Smooth muscle cell (in vitro differentiated cells): ENCODE results near the gene DHX58. TPM values are rescaled to one million over a fixed set of nuclear protein-coding genes. Genes with fewer than 3 reads are reported as not detected.
A peak's percentile ranks its signal among the peaks of the same experiment; 100 is the strongest.
"Not testable (repeated sequence)": the region's sequence is repeated elsewhere in the genome, so short reads cannot be mapped to it uniquely, and the experiment has no call there.

Source experiments
- DNase-seq: peaks from one replicate; lab custom pipeline; 2025; ENCODE audit not compliant: unreplicated experiment; lab: John Stamatoyannopoulos, UW
- H2AFZ ChIP-seq: fragments of 200-600 bp; sonication (generic); 2 replicates; pipeline ENCODE4 v1.6.0; 2016; ENCODE audit warnings: antibody characterized with exemption, low read depth, mild to moderate bottlenecking
- H3F3A ChIP-seq: fragments of 200-600 bp; sonication (generic); 2 replicates; pipeline ENCODE4 v1.6.0; 2017; ENCODE audit warnings: antibody characterized with exemption, low read depth
- H3K27ac ChIP-seq: fragments of 200-600 bp; sonication (generic); 2 replicates; pipeline ENCODE4 v1.5.1; 2016; ENCODE audit warnings: low read depth, mild to moderate bottlenecking
- H3K27me3 ChIP-seq: fragments of 200-600 bp; sonication (generic); 2 replicates; pipeline ENCODE4 v1.6.1; 2016; ENCODE audit warnings: low read depth, mild to moderate bottlenecking
- H3K36me3 ChIP-seq: fragments of 200-600 bp; sonication (generic); 2 replicates; pipeline ENCODE4 v1.5.1; 2016; ENCODE audit warnings: low read depth
- H3K4me1 ChIP-seq: fragments of 200-600 bp; sonication (generic); 2 replicates; pipeline ENCODE4 v1.5.1; 2016; ENCODE audit warnings: low read depth
- H3K4me2 ChIP-seq: fragments of 200-600 bp; sonication (generic); 2 replicates; pipeline ENCODE4 v1.6.0; 2016; ENCODE audit warnings: mild to moderate bottlenecking
- H3K4me3 ChIP-seq: fragments of 200-600 bp; sonication (generic); 2 replicates; pipeline ENCODE4 v1.5.1; 2016; ENCODE audit warnings: mild to moderate bottlenecking
- H3K79me2 ChIP-seq: fragments of 200-600 bp; sonication (generic); 2 replicates; pipeline ENCODE4 v1.6.0; 2016; ENCODE audit warnings: low read depth, mild to moderate bottlenecking
- H3K9ac ChIP-seq: fragments of 200-600 bp; sonication (generic); 2 replicates; pipeline ENCODE4 v1.6.0; 2016; ENCODE audit warnings: low read depth
- H3K9me3 ChIP-seq: fragments of 200-600 bp; sonication (generic); replicated peaks from 2 replicates; pipeline ENCODE4 v1.5.1; 2016; ENCODE audit warnings: low read depth
- H4K20me1 ChIP-seq: fragments of 200-600 bp; sonication (generic); 2 replicates; pipeline ENCODE4 v1.6.0; 2016; ENCODE audit warnings: low read depth
- WGBS: methylation state at CpG from one replicate; pipeline ENCODE4 v1.1.7; 2016; ENCODE audit warnings: low lambda C conversion rate; 5-methylcytosine and 5-hydroxymethylcytosine counted together
- polyA plus RNA-seq: library from polyadenylated mRNA; unstranded; fragments of >200 nt; fragmentation: Nextera tagmentation; extraction: Ambion mirVana; gene quantifications from 2 replicates; pipeline ENCODE4 v1.2.1, GENCODE V29; 2016
- total RNA-seq: library from RNA; depleted of rRNA; stranded (reverse); fragments of >200 nt; gene quantifications from 2 replicates; pipeline ENCODE4 v1.2.3, GENCODE V29; 2014
- TF ChIP-seq, protein P1 (sequence below): fragments of 200-600 bp; sonication (generic); IDR thresholded peaks from 2 replicates; pipeline ENCODE4 v1.5.1; 2017; ENCODE audit warnings: borderline replicate concordance, mild to moderate bottlenecking, antibody characterized with exemption; ENCODE audit not compliant: insufficient read depth, poor library complexity, severe bottlenecking

The DHX58 gene
- total and polyA plus RNA-seq, 2 experiments from 2014 or later, result 1.0 TPM; not detected in 1

DNA sequence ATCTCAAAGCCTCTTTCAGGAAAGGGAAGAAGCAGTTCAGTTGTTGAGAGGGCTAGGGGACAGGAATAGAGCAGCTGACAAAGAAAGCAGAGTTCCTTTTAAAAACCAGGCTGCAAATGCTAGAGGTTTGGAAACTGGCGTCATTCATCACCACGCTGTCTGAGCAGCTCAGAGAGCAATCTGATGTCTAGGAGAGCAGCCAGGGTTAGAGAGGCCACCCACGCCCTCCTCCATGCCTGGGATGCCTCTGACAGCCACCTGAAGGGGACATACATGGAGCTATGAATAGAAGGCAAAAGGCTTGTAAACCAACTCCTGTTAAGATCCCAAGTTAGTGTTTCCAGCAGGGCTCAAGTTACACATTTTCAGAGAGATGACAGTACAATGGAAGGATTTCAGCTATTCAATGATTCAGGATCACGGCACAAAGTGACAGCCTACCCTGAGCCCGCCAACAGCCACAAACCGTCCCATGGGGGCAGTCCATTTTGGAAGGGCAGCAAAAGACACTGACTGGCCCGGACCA, 29.9 kb upstream of the DHX58 start:
- 57% methylated on average over 7 of the region's 7 CpGs for WGBS
- TF ChIP-seq, protein P1, sequence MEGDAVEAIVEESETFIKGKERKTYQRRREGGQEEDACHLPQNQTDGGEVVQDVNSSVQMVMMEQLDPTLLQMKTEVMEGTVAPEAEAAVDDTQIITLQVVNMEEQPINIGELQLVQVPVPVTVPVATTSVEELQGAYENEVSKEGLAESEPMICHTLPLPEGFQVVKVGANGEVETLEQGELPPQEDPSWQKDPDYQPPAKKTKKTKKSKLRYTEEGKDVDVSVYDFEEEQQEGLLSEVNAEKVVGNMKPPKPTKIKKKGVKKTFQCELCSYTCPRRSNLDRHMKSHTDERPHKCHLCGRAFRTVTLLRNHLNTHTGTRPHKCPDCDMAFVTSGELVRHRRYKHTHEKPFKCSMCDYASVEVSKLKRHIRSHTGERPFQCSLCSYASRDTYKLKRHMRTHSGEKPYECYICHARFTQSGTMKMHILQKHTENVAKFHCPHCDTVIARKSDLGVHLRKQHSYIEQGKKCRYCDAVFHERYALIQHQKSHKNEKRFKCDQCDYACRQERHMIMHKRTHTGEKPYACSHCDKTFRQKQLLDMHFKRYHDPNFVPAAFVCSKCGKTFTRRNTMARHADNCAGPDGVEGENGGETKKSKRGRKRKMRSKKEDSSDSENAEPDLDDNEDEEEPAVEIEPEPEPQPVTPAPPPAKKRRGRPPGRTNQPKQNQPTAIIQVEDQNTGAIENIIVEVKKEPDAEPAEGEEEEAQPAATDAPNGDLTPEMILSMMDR, result no peak
- H3F3A ChIP-seq, result peaks cover 14% of the 10 kb centered on the region
- no peak overlapping the region for H3K9ac ChIP-seq
- no peaks in the 10 kb centered on the region for H3K36me3 ChIP-seq
- no peak for DNase-seq
- no peaks in the 10 kb centered on the region for H3K9me3 ChIP-seq
- H3K79me2 ChIP-seq, result peaks cover 84% of the 10 kb centered on the region
- no peak overlapping the region for H3K4me3 ChIP-seq
- H3K27ac ChIP-seq, result peak overlapping the region; percentile 77
- no peak overlapping the region for H2AFZ ChIP-seq
- H4K20me1 ChIP-seq, result peaks cover 97% of the 10 kb centered on the region
- H3K4me2 ChIP-seq, result peak overlapping the region; percentile 42
- H3K4me1 ChIP-seq, result no peaks in the 10 kb centered on the region
- H3K27me3 ChIP-seq, result no peaks in the 10 kb centered on the region

DNA sequence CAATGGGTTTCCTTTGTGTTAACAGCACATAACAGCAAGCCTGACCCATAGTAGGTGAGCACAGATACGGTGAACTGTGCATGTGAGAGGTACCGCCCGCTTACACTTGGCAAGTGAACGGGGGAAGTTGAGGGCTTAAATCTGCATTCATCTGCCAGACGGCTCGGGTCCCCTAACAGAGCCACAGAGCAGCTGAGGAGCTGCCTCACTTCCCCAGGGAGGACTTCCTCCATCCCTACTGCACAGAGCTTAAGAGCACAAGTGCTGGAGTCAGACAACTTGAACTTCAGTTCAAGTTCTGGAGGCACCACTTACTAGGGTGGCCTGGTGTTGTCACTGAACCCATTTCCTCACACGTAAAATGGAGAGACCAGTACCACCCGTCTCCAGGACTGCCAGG, 28.9 kb upstream of the DHX58 start:
- peak overlapping the region; percentile 77 for H3K27ac ChIP-seq
- H3K9ac ChIP-seq, result no peak overlapping the region
- H3F3A ChIP-seq, result peaks cover 13% of the 10 kb centered on the region
- no peak for DNase-seq
- H3K9me3 ChIP-seq, result no peaks in the 10 kb centered on the region
- no peak overlapping the region for H2AFZ ChIP-seq
- TF ChIP-seq, protein P1, result no peak
- H3K36me3 ChIP-seq, result no peaks in the 10 kb centered on the region
- no peak overlapping the region for H3K4me3 ChIP-seq
- peaks cover 84% of the 10 kb centered on the region for H3K79me2 ChIP-seq
- WGBS, result 97% methylated on average over 8 of the region's 8 CpGs
- peaks cover 97% of the 10 kb centered on the region for H4K20me1 ChIP-seq
- no peaks in the 10 kb centered on the region for H3K27me3 ChIP-seq
- H3K4me1 ChIP-seq, result no peaks in the 10 kb centered on the region
- H3K4me2 ChIP-seq, result no peak overlapping the region

DNA sequence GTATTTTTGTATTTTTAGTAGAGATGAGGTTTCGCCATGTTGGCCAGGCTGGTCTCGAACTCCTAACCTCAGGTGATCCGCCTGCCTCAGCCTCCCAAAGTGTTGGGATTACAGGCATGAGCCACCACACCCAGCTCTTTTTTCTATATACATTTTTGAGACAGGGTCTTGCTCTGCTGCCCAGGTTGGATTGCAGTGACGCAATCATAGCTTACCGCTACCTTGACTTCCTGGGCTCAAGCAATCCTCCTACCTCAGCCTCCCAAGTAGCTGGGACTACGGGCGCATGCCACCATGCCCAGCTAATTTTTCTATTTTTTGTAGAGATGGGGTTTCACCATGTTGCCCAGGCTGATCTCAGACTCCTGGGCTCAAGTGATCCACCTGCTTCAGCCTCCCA, 28.2 kb upstream of the DHX58 start:
- peaks cover 97% of the 10 kb centered on the region for H4K20me1 ChIP-seq
- not testable (repeated sequence) for DNase-seq, H3K4me2 ChIP-seq, H3K27ac ChIP-seq, H2AFZ ChIP-seq, H3K9ac ChIP-seq, H3K36me3 ChIP-seq, H3K9me3 ChIP-seq, H3K4me3 ChIP-seq, H3K27me3 ChIP-seq, H3K4me1 ChIP-seq
- H3K79me2 ChIP-seq, result peaks cover 78% of the 10 kb centered on the region
- WGBS, result 97% methylated on average over 6 of the region's 7 CpGs
- peaks cover 13% of the 10 kb centered on the region for H3F3A ChIP-seq

DNA sequence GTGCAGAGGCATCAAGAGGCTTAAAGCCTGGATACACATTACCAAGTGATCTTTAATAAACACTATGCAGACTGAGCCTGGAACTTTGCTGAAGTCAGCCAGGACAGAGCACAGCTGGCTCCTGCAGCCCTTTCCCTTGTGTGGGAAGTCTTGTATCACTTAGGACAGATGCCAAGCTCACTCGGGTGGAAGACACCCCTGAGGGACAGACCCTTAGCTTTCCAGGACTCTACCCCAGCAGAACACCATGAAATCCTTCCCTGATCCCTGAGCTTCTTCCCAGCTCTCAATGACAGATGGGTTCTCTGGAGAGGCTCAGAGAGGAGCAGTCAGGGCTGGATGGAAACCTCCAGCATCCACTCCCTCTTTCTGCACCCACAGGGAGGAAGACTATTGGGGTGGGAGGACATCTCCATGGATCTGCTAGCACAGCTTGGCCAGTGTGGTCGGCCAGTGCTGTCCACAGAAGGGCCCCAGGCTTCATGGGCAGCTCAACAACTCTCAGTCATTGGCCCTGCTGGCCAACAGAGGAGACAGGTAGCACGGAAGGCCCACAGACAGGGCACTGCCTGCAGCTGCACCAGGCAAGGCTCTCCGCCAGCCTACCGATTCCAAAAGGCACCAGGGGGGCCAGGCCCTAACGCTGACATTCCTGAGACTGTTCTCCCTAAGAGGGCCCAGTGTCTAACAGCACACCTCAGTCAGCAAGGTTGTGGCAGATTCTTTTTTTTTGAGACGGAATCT, 26.4 kb upstream of the DHX58 start:
- Histone ChIP-seq H3K27ac (no peak overlapping the region), H3K27me3 (no peaks in the 10 kb centered on the region), H3K9me3 (no peaks in the 10 kb centered on the region), H3K79me2 (peaks cover 81% of the 10 kb centered on the region), H3K9ac (no peak overlapping the region), H4K20me1 (peaks cover 98% of the 10 kb centered on the region), H3K36me3 (no peaks in the 10 kb centered on the region), H3K4me3 (no peak overlapping the region), H3K4me1 (no peaks in the 10 kb centered on the region), H2AFZ (no peak overlapping the region), H3K4me2 (no peak overlapping the region), H3F3A (peaks cover 13% of the 10 kb centered on the region)
- TF ChIP-seq, protein P1, result no peak
- 88% methylated on average over 7 of the region's 7 CpGs for WGBS
- no peak for DNase-seq
